ENCODE measurements around the gene FAM184A.
"Not testable (repeated sequence)": the region's sequence is repeated elsewhere in the genome, so short reads cannot be mapped to it uniquely, and the experiment has no call there.

Gene FAM184A

DNA sequence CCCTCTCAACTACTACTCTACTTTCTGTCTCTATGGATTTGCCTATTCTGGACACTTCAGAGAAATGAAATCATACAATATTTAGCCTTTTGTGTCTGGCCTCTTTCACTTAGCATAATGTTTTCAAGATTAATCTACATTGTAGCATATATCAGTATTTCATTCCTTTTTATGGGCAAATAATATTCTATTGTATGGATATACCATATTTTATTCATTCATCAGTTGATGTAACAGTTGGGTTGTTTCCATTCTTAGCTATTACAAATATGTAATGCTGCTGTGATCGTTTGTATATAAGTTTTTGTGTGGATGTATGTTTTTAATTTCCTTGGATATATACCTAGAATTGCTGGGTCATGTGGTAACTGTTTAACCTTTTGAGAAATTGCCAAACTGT lies 23.4 kb downstream of the FAM184A start:
- no peak for DNase-seq

DNA sequence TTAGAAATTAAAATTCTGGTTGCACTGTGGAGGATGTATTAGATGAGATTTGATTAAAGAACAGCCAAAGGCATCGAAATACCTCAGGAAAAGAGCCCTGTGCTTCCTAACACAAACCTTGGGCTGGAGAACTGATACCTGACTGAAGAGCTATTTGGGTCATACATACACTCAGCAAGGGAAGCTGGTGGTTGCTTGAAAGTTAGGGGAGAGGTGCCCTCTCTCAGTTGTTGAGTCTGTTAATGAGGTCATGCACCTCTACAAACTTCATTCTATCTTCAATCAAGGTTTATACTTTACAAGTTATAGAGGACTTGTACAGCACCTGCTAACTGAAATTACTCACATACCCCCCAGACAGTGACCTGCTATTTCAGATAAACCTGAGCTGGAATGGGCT lies 25.5 kb downstream of the FAM184A start:
- DNase-seq: no peak

DNA sequence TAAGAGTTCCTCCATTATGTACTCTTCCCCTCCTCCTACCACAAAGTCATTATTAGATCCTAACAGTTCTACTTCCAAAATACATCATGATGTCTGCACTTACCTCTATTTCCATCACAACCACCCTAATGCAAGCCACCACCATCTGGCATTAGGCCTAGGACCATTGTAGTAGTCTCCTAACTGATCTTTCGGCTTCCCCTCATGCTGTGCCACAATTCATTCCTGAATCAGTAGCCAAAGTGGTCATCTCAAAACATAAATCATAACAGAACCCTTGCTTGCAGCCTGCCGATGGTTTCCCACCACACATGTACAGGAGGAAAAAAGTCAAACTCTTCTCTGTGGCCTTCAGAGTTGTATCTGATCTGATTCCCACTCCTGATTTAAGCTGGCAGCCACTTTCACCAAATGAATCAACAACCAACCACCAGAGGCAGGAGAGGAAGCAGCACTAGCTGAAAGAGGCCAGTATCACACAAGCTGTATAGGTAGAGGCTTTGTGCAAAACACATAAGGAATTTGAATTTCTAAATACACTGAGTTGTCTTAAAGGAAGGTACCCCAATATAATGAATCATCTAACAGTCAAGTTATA lies 26.1 kb downstream of the FAM184A start:
- no peak for DNase-seq

DNA sequence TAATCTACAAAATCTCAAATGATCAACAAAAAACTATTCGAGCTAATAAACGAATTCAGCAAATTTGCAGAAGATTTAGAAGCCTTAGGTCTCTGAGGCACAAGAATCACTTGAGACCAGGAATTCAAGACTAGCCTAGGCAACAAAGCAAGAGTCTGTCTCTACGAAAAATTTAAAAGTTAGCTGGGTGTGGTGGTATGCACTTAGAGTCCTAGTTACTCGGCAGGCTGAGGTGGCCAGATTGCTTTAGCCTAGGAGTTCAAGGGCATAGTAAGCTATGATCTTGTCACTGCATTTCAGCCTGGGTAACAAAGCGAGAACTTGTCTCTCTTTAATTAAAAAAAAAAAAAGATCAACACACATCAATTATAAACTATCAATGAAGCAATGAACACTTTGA lies 34.2 kb downstream of the FAM184A start:
- DNase-seq: no peak

DNA sequence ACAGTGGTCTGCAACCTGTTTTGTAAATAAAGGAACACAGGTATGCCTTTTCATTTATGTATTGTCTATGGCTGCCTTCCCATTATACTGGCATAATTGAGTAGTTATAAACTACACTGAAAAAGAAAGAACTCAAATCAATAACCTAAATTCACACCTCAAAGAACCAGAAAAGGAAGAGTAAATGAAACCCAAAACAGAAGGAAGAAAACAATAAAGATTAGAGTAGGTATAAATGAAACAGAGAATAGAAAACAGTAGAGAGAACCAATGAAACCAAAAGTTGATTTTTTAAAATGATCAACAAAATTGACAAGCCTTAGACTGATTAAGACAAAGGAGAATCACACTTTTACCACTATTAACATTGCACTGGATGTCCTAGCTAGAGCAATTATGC lies 34.7 kb downstream of the FAM184A start:
- DNase-seq: no peak

DNA sequence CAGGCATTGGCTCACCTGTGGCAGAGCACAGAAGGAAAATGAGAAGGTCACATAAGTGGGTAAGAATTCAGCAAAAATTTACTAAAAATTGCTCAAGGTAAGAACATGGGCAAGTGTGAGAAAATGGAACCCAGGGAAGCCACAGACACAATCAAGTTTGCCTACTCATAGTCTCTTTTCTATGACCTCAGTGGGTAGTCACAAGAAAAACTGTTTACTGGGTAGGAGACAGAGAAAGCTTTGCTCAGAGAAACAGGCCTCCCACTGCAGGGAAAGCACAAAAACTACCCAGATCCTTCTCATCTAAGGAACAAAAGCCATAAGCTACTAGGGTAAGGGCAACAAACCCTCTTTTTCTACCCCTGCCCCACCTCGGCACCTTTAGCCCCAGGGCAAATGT lies 35.2 kb downstream of the FAM184A start:
- no peak for DNase-seq

DNA sequence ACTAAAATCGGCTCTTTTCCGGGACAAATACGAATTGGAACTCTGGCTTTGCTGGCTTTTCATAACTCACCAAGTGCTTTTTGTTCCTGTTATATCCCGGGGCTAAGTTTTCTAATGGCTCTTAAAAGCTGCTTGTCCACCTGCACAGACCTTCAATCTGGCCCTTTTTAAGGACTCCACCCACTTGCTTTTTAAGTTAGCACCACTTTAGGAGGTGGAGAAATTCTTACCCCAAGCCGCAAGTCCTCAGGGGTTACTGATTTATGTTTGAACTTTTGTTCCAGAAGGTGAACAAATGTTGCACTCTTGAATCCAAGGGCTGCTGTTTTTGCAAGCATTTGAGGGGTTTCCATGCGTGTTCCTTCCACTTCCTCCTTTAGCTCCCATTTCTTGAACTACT lies 37.8 kb downstream of the FAM184A start:
- DNase-seq: no peak

DNA sequence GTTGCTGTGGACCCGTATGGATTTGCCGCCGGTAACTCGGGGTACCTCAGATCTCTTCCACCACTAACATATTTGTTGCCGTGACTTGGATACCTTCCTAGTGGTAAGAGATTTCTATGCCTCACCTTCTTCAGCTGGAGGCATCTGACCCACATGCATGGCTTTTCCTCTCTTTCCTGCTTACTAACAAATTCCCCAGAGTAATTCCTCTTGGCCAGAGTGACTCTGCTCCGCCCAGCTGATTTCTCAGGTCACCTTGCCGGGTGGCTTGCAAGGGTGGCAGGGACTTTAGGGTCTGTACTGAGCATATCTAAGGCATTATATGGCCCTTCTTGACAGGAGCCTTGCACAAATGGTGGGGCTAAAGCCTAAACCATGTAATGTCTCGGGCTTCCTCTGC lies 38.2 kb downstream of the FAM184A start:
- DNase-seq: no peak

DNA sequence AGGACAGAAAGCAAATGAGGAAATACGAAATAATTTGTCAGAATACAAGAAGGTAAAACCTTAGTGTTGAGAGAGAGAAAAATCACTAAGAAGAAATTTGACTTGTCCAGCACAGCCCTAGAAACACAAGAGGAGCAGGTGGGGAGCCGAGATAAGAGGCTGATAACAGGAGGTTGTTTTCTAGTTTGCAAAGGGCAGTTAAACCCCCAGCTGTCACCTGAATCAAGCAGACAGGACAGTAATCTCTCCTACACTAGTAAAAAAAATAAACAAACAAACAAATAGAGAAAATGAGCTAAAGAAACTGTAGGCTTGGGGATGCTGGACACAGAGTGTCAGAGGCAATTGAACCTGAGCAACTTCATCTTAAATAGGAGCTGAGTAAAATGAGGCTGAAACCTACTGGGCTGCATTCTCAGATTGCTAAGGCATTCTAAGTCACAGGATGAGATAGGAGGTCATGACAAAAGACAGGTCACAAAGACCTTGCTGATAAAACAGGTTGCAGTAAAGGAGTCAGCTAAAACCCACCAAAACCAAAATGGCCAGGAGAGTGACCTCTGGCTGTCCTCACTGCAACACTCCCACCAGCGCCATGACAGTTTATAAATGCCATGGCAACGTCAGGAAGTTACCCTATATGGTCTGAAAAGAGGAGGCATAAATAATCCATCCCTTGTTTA lies 40.4 kb downstream of the FAM184A start:
- no peak for DNase-seq

DNA sequence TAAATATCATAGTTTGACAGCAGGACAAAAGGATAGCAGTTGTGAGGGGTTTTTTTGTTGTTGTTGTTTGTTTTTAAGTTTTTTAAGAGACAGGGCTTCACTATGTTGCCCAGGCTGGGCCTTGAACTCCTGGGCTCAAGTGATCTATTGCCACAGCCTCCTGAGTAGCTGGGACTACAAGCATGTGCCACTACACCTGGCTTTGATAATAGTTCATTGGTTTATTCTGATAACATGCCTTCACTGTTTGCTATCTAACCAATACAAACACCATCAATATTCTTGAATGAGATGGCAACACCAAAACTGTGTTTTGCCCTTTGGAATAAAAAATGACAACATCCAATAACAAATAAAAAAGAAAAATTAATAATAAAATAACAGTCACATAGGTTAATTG lies 41.2 kb downstream of the FAM184A start:
- DNase-seq: no peak

DNA sequence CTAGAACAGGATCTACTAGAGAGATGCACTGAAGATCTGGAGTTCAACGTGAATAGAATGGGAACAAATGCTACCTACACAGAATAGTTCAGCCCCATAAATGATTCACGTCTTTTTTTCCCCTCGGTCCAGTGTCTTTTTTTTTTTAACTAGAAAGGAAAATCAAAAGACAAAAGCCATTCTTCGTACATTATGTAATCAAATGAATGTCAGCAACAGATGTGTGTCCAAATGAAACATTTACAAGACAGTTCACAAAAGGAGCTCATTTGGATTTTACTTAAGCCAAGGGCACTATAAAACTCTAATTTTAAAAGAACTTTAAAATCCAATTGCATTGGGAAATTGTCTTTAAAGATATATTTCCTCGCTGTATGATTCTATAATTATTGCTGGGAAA lies 42.4 kb downstream of the FAM184A start:
- DNase-seq: no peak

DNA sequence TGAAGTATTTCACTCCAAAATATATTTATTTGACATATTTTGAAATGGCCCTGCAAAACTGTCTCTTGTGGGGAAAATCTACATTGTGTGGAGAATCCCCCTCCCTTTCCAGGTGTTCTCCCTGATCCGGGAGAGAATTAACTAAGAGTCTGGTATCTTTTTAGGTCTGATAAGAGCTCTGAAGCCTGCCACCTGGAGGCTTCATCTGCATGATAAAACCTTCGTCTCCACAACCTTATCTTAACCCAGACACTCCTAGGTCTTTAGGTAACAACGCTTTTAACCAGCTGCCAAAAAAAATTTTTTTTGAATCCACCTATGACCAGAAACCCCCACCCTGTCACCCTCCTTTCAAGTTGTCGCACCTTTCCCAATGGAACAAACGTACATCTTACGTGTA lies 43.0 kb downstream of the FAM184A start:
- DNase-seq: no peak

DNA sequence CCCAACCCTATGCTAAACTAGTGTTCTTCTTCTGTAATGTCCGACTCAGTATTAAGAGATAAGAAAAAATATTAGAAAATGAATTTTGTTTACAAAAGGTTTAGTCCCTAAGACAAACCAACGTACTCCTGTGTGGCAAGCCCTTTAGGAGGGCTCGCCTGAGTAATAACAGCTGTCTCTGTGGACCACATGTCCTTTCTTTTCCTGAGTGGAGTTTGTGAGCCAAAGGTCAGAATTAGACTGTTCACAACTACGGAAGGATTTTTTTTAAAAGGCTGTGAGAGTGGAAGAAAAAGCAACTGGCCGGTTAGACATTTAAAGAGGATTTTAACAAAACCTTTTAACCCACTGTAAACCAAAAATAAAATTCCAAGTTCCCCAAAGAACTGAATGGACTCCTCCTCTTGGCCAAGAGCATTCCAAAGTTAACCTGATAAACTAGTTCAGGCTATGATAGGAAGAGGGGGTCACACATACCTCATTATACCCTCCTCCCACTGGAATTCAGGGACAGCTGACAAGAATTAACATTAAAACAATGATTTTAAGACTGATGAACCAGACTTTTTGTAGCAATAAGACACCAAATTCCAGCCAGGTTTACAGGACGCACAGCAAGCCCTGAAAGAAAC lies 43.5 kb downstream of the FAM184A start:
- DNase-seq: no peak

DNA sequence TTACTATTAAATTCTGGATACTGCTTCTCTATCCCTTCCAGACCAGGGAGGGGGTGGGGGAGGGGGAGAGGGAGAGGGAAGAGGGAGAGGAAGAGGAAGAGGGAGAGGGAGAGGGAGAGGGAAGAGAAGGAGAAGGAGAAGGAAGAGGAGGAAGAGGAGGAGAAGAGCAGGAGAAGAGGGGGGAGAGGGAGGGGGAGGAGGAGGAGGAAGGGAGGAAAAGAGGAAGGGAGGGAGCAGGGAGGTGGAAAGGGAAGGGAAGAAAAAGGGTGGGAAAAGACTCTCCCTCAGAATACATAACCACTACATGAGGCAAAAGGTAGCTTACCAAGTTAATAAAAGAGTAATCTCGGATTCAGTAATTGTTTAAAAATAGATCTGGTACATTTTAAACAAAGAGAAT lies 46.0 kb downstream of the FAM184A start:
- no peak for DNase-seq

DNA sequence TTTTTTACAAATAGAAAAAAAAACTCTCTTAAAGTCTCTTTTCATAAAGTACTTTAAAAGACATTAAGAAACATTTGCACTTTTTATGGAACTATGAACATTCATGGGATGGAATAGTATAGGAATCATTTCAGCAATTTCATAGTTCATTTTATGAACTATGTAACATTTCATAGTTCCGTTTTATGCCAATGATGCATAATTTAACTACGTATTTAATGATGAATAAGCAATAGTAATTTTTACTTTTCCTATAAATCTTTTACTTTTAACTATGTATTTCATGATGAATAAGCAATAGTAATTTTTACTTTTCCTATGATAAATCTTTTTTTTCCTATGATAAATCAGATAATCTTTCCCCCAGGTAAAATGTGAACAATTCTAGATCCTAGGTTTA lies 47.7 kb downstream of the FAM184A start:
- no peak for DNase-seq

DNA sequence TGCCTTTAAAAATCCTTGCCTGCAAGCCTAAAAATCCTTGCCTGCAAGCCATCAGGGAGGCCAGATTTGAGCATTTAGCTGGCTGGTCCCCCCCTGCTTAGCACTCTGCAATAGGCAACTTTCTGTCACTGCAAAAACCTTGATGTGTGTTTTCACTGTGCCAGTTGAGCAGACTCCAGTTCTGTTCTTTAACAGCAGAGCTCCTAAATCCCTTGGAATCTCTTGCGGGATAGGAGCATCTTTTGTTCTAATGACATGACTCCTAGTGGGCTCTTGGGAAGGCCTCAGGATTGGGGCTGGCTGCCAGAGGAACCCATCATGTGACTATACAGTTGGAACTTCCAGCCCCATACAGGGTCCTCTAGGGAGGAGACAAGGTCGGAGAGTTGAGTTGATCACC lies 50.4 kb downstream of the FAM184A start:
- DNase-seq: no peak

DNA sequence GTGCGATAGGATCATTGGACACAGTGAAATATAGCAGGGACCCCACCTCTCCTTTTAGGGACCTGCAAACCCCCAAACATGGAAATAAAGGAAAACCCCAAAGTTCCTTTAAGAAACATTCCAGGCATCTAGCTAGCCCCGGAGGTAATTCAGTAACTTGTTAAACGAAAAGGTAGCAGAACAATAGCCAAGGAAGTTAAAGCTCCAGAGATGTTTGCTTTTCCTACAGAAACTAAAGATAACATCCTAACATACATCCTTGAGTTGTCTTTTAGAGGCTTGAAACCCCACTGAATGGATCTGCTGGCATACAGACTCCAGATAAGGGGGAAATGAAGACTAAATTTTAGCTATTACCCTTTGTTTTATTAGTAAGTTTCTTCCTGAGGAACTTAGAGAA lies 51.0 kb downstream of the FAM184A start:
- DNase-seq: no peak

DNA sequence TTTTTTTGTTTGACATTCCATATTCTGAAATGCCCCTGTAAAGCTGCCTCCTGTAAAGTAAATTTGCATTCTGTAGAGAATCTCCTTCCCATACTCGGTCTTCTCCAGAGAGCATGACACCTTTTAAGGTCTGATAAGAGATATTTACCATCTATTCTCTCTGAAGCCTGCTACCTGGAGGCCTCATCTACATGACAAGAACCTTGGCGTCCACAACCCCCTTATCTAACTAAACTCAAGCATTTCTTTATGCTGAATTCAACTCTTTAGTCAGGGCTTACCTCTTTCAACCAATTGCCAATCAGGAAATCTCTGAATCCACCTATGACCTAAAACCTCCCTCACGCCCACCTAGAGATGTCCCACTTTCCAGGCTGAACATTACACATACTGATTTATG lies 51.6 kb downstream of the FAM184A start:
- DNase-seq: no peak

DNA sequence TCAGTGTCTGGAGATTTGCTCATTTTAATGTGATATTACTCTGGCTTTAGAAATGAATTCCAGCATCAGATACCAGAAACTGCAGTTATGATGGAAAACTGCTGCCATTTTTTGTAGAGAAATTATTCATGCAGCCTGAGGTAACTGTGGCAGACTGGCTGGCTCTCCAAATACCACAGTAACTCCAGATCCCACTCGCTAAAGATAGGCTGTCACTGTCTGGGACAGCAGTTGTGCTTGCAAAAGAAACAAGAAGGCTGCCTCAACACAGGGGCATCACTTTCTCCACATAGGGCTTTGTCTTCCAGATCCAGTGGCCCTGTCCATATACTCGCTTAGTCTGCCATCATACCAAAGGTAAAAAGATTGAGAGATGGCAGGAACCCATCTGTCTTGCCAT lies 52.7 kb downstream of the FAM184A start:
- DNase-seq: no peak

DNA sequence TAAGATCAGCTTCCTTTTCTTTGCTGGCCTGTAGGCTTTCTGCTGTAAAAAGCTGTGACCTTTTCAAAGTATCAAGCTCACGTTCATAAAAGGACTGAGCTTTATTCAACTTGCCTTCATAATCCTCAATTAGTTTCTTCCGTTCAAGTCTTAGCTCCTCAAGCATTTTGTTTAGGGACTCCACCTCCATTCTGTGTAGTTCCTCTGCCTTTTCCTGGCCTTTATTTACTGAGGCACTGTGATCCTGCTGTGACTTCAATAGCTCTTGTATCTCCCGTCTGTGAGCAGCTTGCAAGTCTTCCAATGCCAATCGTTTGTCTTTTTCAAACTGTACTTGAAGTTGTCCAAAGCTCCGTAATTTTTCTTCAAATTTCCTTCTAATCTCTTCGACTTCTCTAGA lies 54.4 kb downstream of the FAM184A start:
- DNase-seq: no peak

DNA sequence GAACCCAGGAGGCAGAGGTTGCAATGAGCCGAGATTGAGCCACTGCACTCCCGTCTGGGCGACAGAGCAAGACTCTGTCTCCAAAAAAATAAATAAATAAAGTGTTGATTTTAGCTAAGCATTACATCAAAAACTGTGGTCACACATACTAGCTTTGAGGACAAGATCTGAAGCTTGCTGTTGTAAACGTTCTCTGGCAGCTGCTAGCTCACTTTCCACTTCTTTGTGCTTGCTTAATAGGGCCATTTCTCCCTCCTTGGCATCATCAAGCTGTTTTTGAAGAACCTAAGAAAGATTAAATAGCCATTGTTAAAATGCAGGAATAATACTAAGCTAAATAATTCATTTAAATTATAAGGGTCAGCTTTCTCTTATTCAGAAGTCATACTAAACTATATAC lies 55.7 kb downstream of the FAM184A start:
- DNase-seq: no peak

DNA sequence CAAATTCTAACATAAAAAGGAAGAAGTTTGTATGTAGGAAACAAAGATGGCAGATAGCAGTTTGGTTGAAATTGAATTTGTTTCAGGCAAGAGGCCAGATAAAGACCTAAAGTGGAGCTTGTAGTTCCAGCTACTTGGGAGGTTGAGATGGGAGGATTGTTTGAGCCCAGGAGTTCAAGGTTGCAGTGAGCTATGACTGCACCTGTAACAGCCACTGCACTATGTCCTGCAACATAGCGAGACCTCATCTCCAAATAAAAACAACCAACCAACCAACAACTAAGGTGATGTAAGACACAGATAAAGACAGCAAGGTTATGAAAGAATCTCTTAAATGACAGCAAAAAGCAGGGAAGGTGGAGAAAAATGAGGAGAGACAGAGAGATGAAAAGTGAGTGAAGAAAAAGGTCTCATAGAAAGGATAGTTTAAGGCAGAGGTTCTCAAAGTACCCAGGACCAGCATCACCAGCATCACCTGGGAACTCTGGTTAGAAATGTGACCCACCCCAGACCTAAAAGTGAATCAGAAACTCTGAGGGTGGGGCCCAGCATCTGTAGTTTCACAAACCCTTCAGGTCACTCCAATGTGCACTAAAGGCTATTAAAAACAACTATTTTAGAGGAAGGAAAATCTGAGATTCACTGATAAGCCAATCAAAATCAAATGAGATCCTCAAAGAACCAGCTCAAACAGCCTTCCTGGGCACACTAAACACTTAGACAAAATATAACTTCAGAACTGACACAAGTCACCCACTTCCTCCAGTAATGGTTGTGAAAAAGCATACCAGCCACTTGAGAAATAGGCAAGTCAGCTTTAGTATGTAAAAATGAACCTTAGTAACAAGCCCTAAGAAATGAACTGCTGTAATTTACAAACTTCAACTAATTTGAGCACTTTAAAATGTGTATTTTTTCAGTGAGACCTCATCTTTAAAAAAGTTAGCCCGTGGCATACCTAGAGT lies 57.6 kb downstream of the FAM184A start:
- DNase-seq: no peak

DNA sequence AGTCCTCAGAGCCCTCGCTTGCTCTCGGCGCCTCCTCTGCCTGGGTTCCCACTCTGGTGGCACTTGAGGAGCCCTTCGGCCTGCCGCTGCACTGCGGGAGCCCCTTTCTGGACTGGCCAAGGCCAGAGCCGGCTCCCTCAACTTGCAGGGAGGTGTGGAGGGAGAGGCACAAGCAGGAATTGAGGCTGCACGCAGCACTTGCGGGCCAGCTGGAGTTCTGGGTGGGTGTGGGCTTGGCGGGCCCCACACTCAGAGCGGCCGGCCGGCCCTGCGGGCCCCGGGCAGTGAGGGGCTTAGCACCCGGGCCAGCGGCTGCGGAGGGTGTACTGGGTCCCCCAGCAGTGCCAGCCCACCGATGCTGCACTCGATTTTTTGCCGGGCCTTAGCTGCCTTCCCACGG lies 63.3 kb downstream of the FAM184A start:
- DNase-seq: not testable (repeated sequence)
